22Rv1 (cell line): ENCODE measurements around the gene FOXJ3.

Experiments
- H3K27ac ChIP-seq: fragments of 450-650 bp; 2 replicates; pipeline ENCODE4 v1.5.1; 2017
- ZFX ChIP-seq: fragments of 450-650 bp; IDR thresholded peaks from 2 replicates; pipeline ENCODE4 v1.6.1; 2017; ENCODE audit warnings: antibody characterized with exemption, borderline replicate concordance
- TF ChIP-seq, protein P1 (sequence below): fragments of 450-650 bp; IDR thresholded peaks from 2 replicates; pipeline ENCODE4 v1.5.1; 2017; ENCODE audit warnings: mild to moderate bottlenecking

FOXJ3 gene

DNA sequence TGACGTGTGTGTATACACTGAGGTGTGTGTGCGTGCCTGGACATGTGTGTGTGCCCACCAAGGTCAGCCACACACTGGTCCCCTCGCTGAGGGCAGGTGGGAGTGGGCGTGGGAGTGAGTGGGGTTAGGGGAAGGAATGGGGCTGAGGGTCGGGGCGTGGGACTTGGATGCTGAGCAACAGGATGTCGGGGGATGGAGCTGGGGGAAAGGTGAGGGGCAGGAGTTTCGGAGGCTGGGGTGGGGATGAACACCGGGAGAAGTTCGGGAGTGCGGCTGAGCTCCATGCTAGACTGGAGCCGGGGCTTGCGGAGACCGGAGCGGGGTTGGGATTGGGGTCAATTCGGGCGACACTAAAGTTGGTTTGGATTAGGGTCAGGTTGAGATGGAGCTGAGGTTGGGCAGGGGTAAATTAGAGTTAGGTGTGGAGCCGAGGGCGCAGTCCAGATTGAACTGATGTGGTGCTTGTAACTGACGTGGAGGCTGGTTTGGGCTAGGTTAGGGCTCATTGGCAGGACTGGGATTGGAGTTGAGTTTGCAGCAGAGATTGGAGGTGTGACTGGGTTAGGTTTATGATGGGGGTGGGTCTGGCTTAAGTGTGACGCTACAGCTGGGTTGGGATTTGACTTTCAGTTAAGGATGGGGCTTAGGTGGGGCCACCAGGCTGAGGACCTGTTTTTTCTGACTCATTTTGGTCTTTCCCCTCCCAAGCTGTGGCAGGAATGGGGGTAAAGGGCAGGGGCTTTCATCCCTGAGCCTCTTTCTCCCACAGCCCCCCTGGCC, 167.2 kb downstream of the FOXJ3 start:
- TF ChIP-seq ZFX = no peak
- TF ChIP-seq, protein P1, sequence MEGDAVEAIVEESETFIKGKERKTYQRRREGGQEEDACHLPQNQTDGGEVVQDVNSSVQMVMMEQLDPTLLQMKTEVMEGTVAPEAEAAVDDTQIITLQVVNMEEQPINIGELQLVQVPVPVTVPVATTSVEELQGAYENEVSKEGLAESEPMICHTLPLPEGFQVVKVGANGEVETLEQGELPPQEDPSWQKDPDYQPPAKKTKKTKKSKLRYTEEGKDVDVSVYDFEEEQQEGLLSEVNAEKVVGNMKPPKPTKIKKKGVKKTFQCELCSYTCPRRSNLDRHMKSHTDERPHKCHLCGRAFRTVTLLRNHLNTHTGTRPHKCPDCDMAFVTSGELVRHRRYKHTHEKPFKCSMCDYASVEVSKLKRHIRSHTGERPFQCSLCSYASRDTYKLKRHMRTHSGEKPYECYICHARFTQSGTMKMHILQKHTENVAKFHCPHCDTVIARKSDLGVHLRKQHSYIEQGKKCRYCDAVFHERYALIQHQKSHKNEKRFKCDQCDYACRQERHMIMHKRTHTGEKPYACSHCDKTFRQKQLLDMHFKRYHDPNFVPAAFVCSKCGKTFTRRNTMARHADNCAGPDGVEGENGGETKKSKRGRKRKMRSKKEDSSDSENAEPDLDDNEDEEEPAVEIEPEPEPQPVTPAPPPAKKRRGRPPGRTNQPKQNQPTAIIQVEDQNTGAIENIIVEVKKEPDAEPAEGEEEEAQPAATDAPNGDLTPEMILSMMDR = no peak
- no peak overlapping the region for H3K27ac ChIP-seq

DNA sequence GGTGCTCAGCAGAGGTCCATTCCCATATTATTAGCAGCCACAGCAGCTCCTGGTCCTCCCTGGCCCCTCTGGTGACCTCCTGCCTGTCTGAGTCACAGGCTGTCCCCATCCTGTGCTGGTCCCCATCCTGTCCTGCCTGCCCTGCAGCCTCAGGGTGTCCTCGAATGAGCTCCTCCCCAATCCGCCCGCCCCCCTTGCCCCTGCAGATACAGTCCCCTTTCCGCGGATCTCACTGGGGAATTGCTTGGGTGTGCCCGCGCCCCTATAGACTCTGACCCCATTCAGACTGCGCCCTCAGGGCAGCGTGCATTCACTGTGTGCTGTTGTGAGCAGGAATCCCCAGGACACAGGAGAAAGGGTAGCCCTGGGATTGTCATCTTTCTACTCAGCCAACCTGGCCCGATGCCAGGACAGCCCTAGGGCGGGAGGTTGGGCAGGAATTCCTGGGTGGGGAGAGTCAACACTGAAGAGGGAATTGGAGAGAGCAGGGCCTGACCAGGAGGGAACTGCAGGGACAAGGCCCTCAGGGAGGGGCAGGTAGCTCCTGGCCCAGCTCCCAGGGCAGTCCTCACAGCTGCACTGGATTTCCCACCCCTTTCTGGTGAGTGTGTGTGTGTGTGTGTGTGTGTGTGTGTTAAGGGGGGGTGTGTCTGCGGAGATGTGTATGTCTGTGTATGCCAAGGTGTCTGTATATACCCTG, 169.4 kb downstream of the FOXJ3 start:
- TF ChIP-seq ZFX = no peak
- TF ChIP-seq, protein P1 = no peak
- no peak overlapping the region for H3K27ac ChIP-seq

DNA sequence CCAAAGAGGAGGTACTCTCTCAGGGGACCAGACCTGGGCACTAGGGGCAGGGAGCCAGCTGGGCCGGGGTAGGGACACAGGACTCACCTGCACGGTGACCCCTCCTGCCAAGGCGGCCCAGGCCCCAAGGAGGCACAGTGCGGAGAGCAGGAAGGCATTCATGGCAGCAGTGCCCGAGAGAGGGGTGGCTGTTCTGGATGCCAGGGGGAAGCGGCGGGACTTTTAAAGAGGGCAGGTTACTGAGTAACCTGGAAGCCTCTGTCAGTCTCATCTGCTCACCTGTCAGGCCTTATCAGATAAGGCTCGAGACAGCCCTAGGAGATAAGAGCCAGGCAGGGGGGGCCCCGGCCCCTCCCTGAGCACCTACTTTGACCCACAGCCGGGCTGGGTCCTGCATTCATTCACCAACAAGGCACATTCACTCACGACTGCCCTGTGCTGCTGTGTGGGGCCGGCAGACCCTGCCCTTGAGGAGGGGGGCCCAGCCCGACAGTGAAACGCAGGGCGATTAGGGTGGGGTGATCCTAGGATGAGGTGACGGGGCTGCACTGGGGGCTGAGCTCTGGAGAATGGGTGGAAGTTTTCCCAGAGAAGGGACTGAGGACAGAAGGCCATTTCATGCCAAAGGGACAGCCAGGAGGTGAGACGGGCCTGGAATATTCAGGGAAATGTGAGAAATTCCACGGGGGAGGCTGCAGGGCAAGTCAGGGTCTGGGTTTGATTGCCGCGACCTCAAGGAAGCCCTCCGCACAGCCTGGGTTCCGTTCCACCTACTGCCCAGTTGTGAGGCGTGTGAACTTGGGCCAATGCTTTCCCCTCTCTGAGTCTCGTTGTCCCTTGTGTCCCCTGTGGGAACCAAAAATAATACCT, 170.2 kb downstream of the FOXJ3 start, which contains the start of gene GUCA2A:
GUCA2A (minus strand) TSS at position 195 of the 870 bp plus-strand sequence; CDS start at position 162, 33 bp downstream.
- H3K27ac ChIP-seq = no peak within 1 kb of the TSS
- TF ChIP-seq, protein P1 = no peak
- no peak for TF ChIP-seq ZFX

GRCh38 chr1:42163536-42164503, 171.2 kb downstream of the FOXJ3 start:
- H3K27ac ChIP-seq = no peak overlapping the region
- TF ChIP-seq ZFX = no peak
- TF ChIP-seq, protein P1 = no peak

GRCh38 chr1:42163114-42163513, 171.9 kb downstream of the FOXJ3 start:
- TF ChIP-seq, protein P1 = no peak
- no peak for TF ChIP-seq ZFX
- no peak overlapping the region for H3K27ac ChIP-seq

DNA sequence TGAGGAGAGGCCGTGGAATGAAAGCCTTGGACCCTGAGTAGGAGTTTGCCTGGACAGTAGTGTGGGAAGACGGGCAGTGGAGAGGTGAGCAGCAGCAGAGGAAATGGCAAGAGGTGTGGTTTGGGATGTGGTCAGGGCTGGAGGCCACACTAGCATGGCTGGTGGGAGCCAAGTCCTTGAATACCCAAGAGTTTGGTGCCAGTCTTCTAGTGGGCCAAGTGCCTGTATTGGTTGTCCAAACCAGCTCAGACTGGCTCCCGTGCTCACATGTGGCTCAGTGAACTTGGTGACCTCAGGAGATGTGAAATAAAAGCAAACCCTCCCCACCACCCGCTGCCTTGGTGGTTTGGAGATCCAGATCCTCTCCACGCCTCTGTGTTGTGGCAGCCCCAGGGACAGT, 172.9 kb downstream of the FOXJ3 start:
- H3K27ac ChIP-seq = no peak overlapping the region
- no peak for TF ChIP-seq ZFX
- TF ChIP-seq, protein P1 = no peak
